Hair follicular keratinocyte (primary cell): ENCODE results near the gene SNRPN. TPM values are rescaled to one million over a fixed set of nuclear protein-coding genes. Genes with fewer than 3 reads are reported as not detected.

Experiments used
- total RNA-seq: library from RNA; depleted of rRNA; stranded (reverse); fragments of >200 nt; gene quantifications from 2 replicates; pipeline ENCODE4 v1.2.3, GENCODE V29; 2015

Gene SNRPN
- 69.8 and 92.5 TPM in 2 replicates for total RNA-seq

DNA sequence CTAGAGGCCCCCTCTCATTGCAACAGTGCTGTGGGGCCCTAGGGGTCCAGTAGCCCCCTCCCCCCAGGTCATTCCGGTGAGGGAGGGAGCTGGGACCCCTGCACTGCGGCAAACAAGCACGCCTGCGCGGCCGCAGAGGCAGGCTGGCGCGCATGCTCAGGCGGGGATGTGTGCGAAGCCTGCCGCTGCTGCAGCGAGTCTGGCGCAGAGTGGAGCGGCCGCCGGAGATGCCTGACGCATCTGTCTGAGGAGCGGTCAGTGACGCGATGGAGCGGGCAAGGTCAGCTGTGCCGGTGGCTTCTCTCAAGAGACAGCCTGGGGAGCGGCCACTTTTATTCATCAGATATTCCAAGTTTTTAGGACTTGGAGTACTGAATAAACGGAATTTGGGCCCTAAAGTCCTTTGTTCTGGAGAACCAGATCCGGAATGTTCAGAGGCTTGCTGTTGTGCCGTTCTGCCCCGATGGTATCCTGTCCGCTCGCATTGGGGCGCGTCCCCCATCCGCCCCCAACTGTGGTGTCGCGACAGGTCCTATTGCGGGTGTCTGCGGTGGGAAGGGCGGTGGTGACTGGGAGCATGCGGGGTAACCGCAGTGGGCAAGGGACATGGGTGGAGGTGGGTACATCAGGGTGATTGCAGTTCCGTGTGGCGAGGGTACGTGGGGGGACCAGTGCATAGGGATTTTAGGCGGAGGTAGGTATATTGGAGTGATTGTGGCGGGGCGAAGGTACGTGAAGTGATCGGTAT is at the start of gene SNRPN, which contains the start of gene SNURF:
TSS of gene SNRPN (plus strand) at position 205 of the 748 bp plus-strand sequence. CDS start 19,467 bp downstream, outside the sequence.
TSS of gene SNURF (plus strand) at position 205 of the 748 bp plus-strand sequence. CDS start at position 267, 62 bp downstream.

Other genes with a start within 250 kb of the SNRPN start
- 0.27 and 11.9 TPM in 2 replicates for gene SNURF, start within 50 bp of the SNRPN start, total RNA-seq